ENCODE results near the gene SELENOO. TPM values are rescaled to one million over a fixed set of nuclear protein-coding genes. Genes with fewer than 3 reads are reported as not detected.

SELENOO gene
- total RNA-seq, 1 experiment from 2014 or later = 27.8 TPM

GRCh38 chr22:50250555-50251476 is 50.0 kb downstream of the SELENOO start, which contains the start of gene HDAC10:
Gene HDAC10, minus strand, starts transcription at chr22:50251265. Its CDS starts 233 bp downstream, at chr22:50251032.
- peaks cover 6% of the 10 kb centered on the region for H3K36me3 ChIP-seq (replicated peaks; ENCODE audit: control insufficient read depth, insufficient read depth, low read length)
- H3K27me3 ChIP-seq (ENCODE audit: control insufficient read depth, insufficient read depth, low read length) = no peaks in the 10 kb centered on the region
- DNase-seq = peak; percentile 99
- peak within 1 kb of the TSS; percentile 74 for H3K4me3 ChIP-seq (ENCODE audit: insufficient read depth, low read depth, low read length)

GRCh38 chr22:50251477-50252081 is 50.8 kb downstream of the SELENOO start:
- peaks cover under 1% of the 10 kb centered on the region; the same call in 1 of the 2 replicates for H3K36me3 ChIP-seq (replicated peaks; ENCODE audit: control insufficient read depth, insufficient read depth, low read length)
- no peaks in the 10 kb centered on the region for H3K27me3 ChIP-seq (ENCODE audit: control insufficient read depth, insufficient read depth, low read length)
- peak overlapping the region; percentile 74 for H3K4me3 ChIP-seq (ENCODE audit: insufficient read depth, low read depth, low read length)
- DNase-seq = no peak

- no peaks in the 10 kb centered on the region for H3K36me3 ChIP-seq (replicated peaks; ENCODE audit: control insufficient read depth, insufficient read depth, low read length)
- no peaks in the 10 kb centered on the region for H3K27me3 ChIP-seq (ENCODE audit: control insufficient read depth, insufficient read depth, low read length)
- DNase-seq = peak; percentile 94
- H3K4me3 ChIP-seq (ENCODE audit: insufficient read depth, low read depth, low read length) = peak overlapping the region; percentile 74; the same call in 1 of the 2 replicates
Observed at GRCh38 chr22:50252082-50253045, 51.6 kb downstream of the SELENOO start.

- Histone ChIP-seq H3K27me3 (ENCODE audit: control insufficient read depth, insufficient read depth, low read length) (no peaks in the 10 kb centered on the region), H3K36me3 (replicated peaks; ENCODE audit: control insufficient read depth, insufficient read depth, low read length) (no peaks in the 10 kb centered on the region), H3K4me3 (ENCODE audit: insufficient read depth, low read depth, low read length) (no peak overlapping the region)
- DNase-seq = no peak
Observed at GRCh38 chr22:50253046-50253915, 52.5 kb downstream of the SELENOO start.

GRCh38 chr22:50253941-50254340 is 53.1 kb downstream of the SELENOO start:
- no peaks in the 10 kb centered on the region for H3K36me3 ChIP-seq (replicated peaks; ENCODE audit: control insufficient read depth, insufficient read depth, low read length)
- no peaks in the 10 kb centered on the region for H3K27me3 ChIP-seq (ENCODE audit: control insufficient read depth, insufficient read depth, low read length)
- DNase-seq = no peak
- no peak overlapping the region for H3K4me3 ChIP-seq (ENCODE audit: insufficient read depth, low read depth, low read length)

GRCh38 chr22:50255099-50255498 is 54.3 kb downstream of the SELENOO start:
- no peak overlapping the region for H3K4me3 ChIP-seq (ENCODE audit: insufficient read depth, low read depth, low read length)
- peaks cover 2% of the 10 kb centered on the region; the same call in 1 of the 2 replicates for H3K27me3 ChIP-seq (ENCODE audit: control insufficient read depth, insufficient read depth, low read length)
- DNase-seq = no peak
- H3K36me3 ChIP-seq (replicated peaks; ENCODE audit: control insufficient read depth, insufficient read depth, low read length) = no peaks in the 10 kb centered on the region

- no peaks in the 10 kb centered on the region for H3K36me3 ChIP-seq (replicated peaks; ENCODE audit: control insufficient read depth, insufficient read depth, low read length)
- H3K4me3 ChIP-seq (ENCODE audit: insufficient read depth, low read depth, low read length) = no peak overlapping the region
- peaks cover 6% of the 10 kb centered on the region for H3K27me3 ChIP-seq (ENCODE audit: control insufficient read depth, insufficient read depth, low read length)
- DNase-seq = no peak
Observed at GRCh38 chr22:50255607-50256006, 54.8 kb downstream of the SELENOO start.

- H3K36me3 ChIP-seq (replicated peaks; ENCODE audit: control insufficient read depth, insufficient read depth, low read length) = no peaks in the 10 kb centered on the region
- no peak overlapping the region for H3K4me3 ChIP-seq (ENCODE audit: insufficient read depth, low read depth, low read length)
- DNase-seq = no peak
- H3K27me3 ChIP-seq (ENCODE audit: control insufficient read depth, insufficient read depth, low read length) = peaks cover 12% of the 10 kb centered on the region
Observed at GRCh38 chr22:50256258-50256862, 55.5 kb downstream of the SELENOO start.

GRCh38 chr22:50257041-50257440 is 56.2 kb downstream of the SELENOO start:
- H3K27me3 ChIP-seq (ENCODE audit: control insufficient read depth, insufficient read depth, low read length) = peaks cover 14% of the 10 kb centered on the region
- DNase-seq = no peak
- H3K36me3 ChIP-seq (replicated peaks; ENCODE audit: control insufficient read depth, insufficient read depth, low read length) = no peaks in the 10 kb centered on the region

GRCh38 chr22:50257451-50258360 is 56.9 kb downstream of the SELENOO start:
- H3K27me3 ChIP-seq (ENCODE audit: control insufficient read depth, insufficient read depth, low read length) = peaks cover 18% of the 10 kb centered on the region
- no peak overlapping the region for H3K4me3 ChIP-seq (ENCODE audit: insufficient read depth, low read depth, low read length)
- H3K36me3 ChIP-seq (replicated peaks; ENCODE audit: control insufficient read depth, insufficient read depth, low read length) = no peaks in the 10 kb centered on the region
- DNase-seq = no peak

More at GRCh38 chr22:50257041-50257440, 56.2 kb downstream of the SELENOO start:
- no peak overlapping the region for H3K4me3 ChIP-seq (ENCODE audit: insufficient read depth, low read depth, low read length)

- no peak for DNase-seq
- peaks cover 18% of the 10 kb centered on the region for H3K27me3 ChIP-seq (ENCODE audit: control insufficient read depth, insufficient read depth, low read length)
- H3K4me3 ChIP-seq (ENCODE audit: insufficient read depth, low read depth, low read length) = no peak overlapping the region
- H3K36me3 ChIP-seq (replicated peaks; ENCODE audit: control insufficient read depth, insufficient read depth, low read length) = no peaks in the 10 kb centered on the region
Observed at GRCh38 chr22:50258361-50259292, 57.8 kb downstream of the SELENOO start.

All from H7 (cell line).